Measurements from ENCODE around the gene PPP3CA. TPM values are rescaled to one million over a fixed set of nuclear protein-coding genes. Genes with fewer than 3 reads are reported as not detected.

Gene PPP3CA
- total RNA-seq, 1 experiment from 2014 or later, result 40.2 TPM

DNA sequence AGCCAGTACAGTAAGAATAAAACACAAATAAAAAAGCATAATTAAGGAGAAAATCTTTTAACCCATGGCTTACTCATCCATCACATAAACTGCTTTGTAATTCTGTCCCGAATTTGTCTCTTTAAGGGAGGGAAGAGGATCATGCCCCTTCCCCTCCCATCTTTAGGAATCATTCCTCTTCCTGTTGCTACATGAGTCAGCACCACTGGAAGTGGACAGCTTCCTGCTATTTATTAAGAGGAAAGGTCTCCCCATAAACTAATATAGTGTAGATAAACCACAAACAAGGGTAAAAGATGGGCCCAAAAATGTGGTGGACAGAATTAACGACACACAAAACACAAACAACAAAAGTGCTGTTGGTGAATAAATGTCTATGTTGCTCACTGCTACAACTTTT, 75.8 kb downstream of the PPP3CA start:
- Histone ChIP-seq H3K4me1 (replicated peaks; ENCODE audit: insufficient read depth) (0 out of 2 replicates have a peak, but pooled peaks cover under 1% of the 10 kb centered on the region), H3K27me3 (ENCODE audit: insufficient read depth, low read depth) (no peaks in the 10 kb centered on the region), H2AFZ (no peak overlapping the region), H3K9me3 (ENCODE audit: insufficient read depth, low read depth) (no peaks in the 10 kb centered on the region), H3K36me3 (ENCODE audit: low read depth) (no peaks in the 10 kb centered on the region), H3K79me2 (ENCODE audit: low read depth) (0 out of 2 replicates have a peak, but pooled peaks cover 8% of the 10 kb centered on the region), H3K9me2 (ENCODE audit: insufficient read depth) (no peaks in the 10 kb centered on the region), H3K27ac (no peak overlapping the region), H3F3A (ENCODE audit: insufficient read depth, low read depth) (no peaks in the 10 kb centered on the region), H4K20me1 (ENCODE audit: insufficient read depth) (no peaks in the 10 kb centered on the region), H3K4me3 (no peak overlapping the region), H3K4me2 (no peak overlapping the region)
- no TSS peak for BruUV-seq (replicated peaks)
- CTCF ChIA-PET, result no interaction called here
- DNase-seq, result no peak
- POLR2A ChIA-PET (ENCODE audit: unreplicated experiment), result no interaction called here
- intact Hi-C loops (cut with micrococcal nuclease; ENCODE audit: unreplicated experiment), result no loop called here
- TF ChIP-seq, protein P1, sequence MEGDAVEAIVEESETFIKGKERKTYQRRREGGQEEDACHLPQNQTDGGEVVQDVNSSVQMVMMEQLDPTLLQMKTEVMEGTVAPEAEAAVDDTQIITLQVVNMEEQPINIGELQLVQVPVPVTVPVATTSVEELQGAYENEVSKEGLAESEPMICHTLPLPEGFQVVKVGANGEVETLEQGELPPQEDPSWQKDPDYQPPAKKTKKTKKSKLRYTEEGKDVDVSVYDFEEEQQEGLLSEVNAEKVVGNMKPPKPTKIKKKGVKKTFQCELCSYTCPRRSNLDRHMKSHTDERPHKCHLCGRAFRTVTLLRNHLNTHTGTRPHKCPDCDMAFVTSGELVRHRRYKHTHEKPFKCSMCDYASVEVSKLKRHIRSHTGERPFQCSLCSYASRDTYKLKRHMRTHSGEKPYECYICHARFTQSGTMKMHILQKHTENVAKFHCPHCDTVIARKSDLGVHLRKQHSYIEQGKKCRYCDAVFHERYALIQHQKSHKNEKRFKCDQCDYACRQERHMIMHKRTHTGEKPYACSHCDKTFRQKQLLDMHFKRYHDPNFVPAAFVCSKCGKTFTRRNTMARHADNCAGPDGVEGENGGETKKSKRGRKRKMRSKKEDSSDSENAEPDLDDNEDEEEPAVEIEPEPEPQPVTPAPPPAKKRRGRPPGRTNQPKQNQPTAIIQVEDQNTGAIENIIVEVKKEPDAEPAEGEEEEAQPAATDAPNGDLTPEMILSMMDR (conservative IDR thresholded peaks at IDR 0.05), result no peak
- no peak for TF ChIP-seq EZH2 (IDR thresholded peaks at IDR 0.05; ENCODE audit: low read depth)

DNA sequence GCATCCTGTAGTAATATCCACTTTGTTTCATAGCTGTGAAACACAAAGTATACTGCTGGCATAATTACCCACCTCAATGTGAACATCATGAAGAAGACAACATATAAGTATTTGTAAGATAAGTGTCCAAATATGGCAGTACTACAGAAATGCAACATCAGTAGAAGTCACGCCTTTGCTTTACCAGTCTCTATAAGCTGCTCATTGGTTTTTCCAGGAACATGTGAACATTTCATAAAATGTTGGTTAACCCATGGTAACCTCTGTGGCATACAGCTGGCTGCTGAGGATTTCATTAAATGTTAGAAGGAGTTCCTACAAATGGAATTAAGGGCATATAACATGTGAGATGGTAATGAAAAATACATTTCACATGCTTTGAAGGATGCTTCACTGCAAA, 77.6 kb downstream of the PPP3CA start:
- H2AFZ ChIP-seq, result no peak overlapping the region
- no peak overlapping the region for H3K4me3 ChIP-seq
- no peak overlapping the region for H3K4me2 ChIP-seq
- intact Hi-C loops (cut with micrococcal nuclease; ENCODE audit: unreplicated experiment), result no loop called here
- H3K4me1 ChIP-seq (replicated peaks; ENCODE audit: insufficient read depth), result peaks cover 15% of the 10 kb centered on the region; the same call in 1 of the 2 replicates
- no peak for TF ChIP-seq EZH2 (IDR thresholded peaks at IDR 0.05; ENCODE audit: low read depth)
- TF ChIP-seq, protein P1 (conservative IDR thresholded peaks at IDR 0.05), result no peak
- H3K27me3 ChIP-seq (ENCODE audit: insufficient read depth, low read depth), result no peaks in the 10 kb centered on the region
- no TSS peak for BruUV-seq (replicated peaks)
- no peak for DNase-seq
- no peaks in the 10 kb centered on the region for H3K9me2 ChIP-seq (ENCODE audit: insufficient read depth)
- no peak overlapping the region for H3K27ac ChIP-seq
- H4K20me1 ChIP-seq (ENCODE audit: insufficient read depth), result peaks cover 3% of the 10 kb centered on the region; the same call in 1 of the 2 replicates
- no peaks in the 10 kb centered on the region for H3K9me3 ChIP-seq (ENCODE audit: insufficient read depth, low read depth)
- ChIA-PET CTCF (interaction anchor here (0.6 kb wide), 1 partner anchor 300 kb away, joined by 7 read pairs; no protein-coding TSS in a partner anchor), POLR2A (ENCODE audit: unreplicated experiment) (no interaction called here)
- peaks cover 14% of the 10 kb centered on the region; the same call in 1 of the 2 replicates for H3K79me2 ChIP-seq (ENCODE audit: low read depth)
- no peaks in the 10 kb centered on the region; the same call in 1 of the 2 replicates for H3F3A ChIP-seq (ENCODE audit: insufficient read depth, low read depth)
- H3K36me3 ChIP-seq (ENCODE audit: low read depth), result no peaks in the 10 kb centered on the region

DNA sequence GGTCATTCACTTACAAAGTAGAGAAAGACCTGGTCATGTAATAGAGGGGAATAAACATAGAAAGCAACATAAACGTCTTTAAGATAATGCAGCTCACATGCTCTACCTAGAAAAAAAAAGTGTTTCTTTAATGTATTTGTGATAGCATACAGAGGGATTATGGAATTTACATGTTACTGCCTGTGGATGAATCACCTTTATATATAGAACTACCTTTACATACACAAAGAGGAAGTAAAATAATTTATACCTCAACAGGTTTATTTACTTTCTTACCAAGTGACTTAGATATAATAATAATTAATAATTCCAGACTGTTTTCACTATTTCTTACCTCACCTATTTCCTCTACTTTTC, 81.5 kb downstream of the PPP3CA start:
- Histone ChIP-seq H3K79me2 (ENCODE audit: low read depth) (peaks cover 14% of the 10 kb centered on the region; the same call in 1 of the 2 replicates), H3F3A (ENCODE audit: insufficient read depth, low read depth) (no peaks in the 10 kb centered on the region; the same call in 1 of the 2 replicates), H3K9me3 (ENCODE audit: insufficient read depth, low read depth) (no peaks in the 10 kb centered on the region), H3K4me3 (no peak overlapping the region), H3K27me3 (ENCODE audit: insufficient read depth, low read depth) (no peaks in the 10 kb centered on the region), H3K4me1 (replicated peaks; ENCODE audit: insufficient read depth) (peaks cover 15% of the 10 kb centered on the region; the same call in 1 of the 2 replicates), H3K27ac (peak overlapping the region; percentile 24; the same call in 1 of the 2 replicates), H3K4me2 (no peak overlapping the region), H4K20me1 (ENCODE audit: insufficient read depth) (peaks cover 3% of the 10 kb centered on the region; the same call in 1 of the 2 replicates), H3K9me2 (ENCODE audit: insufficient read depth) (no peaks in the 10 kb centered on the region), H3K36me3 (ENCODE audit: low read depth) (no peaks in the 10 kb centered on the region), H2AFZ (no peak overlapping the region)
- ChIA-PET POLR2A (ENCODE audit: unreplicated experiment) (no interaction called here), CTCF (no interaction called here)
- no TSS peak for BruUV-seq (replicated peaks)
- no peak for TF ChIP-seq EZH2 (IDR thresholded peaks at IDR 0.05; ENCODE audit: low read depth)
- TF ChIP-seq, protein P1 (conservative IDR thresholded peaks at IDR 0.05), result no peak
- DNase-seq, result peak in 1 of 2 experiments; percentile 51
- intact Hi-C loops (cut with micrococcal nuclease; ENCODE audit: unreplicated experiment), result no loop called here
